Prostate gland (tissue), 2 donors: Measurements from ENCODE around the gene JMJD1C. TPM values are rescaled to one million over a fixed set of nuclear protein-coding genes. Genes with fewer than 3 reads are reported as not detected.

ENCODE experiments used
- DNase-seq: peaks from one replicate; pipeline ENCODE4 v3.0.0-alpha.2; 2019; ENCODE audit warnings: low spot score
- H3K27ac ChIP-seq, 2 donors: fragments of 200-600 bp; sonication (generic); 2 replicates each; pipeline ENCODE4 v1.5.1; 2017 to 2019
- H3K27me3 ChIP-seq: fragments of 200-600 bp; sonication (generic); replicated peaks from 2 replicates; pipeline ENCODE4 v1.5.1; 2019; ENCODE audit not compliant: insufficient read depth
- H3K36me3 ChIP-seq, 2 donors: fragments of 200-600 bp; sonication (generic); 1 replicate in 1 of 2; 2 replicates in 1 of 2; pipeline versions ENCODE4 v1.5.1 to v1.8.1; 2017 to 2019
- H3K4me1 ChIP-seq: fragments of 200-600 bp; sonication (generic); replicated peaks from 2 replicates; pipeline ENCODE4 v1.5.1; 2019
- H3K4me3 ChIP-seq, 2 donors: fragments of 200-600 bp; sonication (generic); 2 replicates each; pipeline ENCODE4 v1.5.1; 2017 to 2019
- H3K9me3 ChIP-seq: fragments of 200-600 bp; sonication (generic); 2 replicates; pipeline ENCODE4 v1.5.1; 2017
- POLR2A ChIP-seq: fragments of 450-650 bp; IDR thresholded peaks from one replicate; pipeline ENCODE4 v1.6.1; 2016; ENCODE audit warnings: antibody characterized with exemption, mild to moderate bottlenecking
- POLR2AphosphoS5 ChIP-seq: sonication (generic); formaldehyde crosslinking; IDR thresholded peaks from one replicate; pipeline ENCODE4 v1.6.1; 2017; ENCODE audit warnings: antibody characterized with exemption
- WGBS: methylation state at CpG from one replicate; pipeline ENCODE4 v1.1.5; 2018; 5-methylcytosine and 5-hydroxymethylcytosine counted together
- intact Hi-C: fragments of 100-400 bp; cut with DNase I; formaldehyde crosslinking; loops from one replicate; pipeline ENCODE4 v1.14.2; 2022
- total RNA-seq, 2 donors: library from RNA; depleted of rRNA; stranded (reverse); fragments of >200 nt; gene quantifications; one replicate each; pipeline ENCODE4 v1.1.0, GENCODE V29; 2016
- TF ChIP-seq, protein P1 (sequence below), 4 experiments: fragments of 200-600 bp in 2 of 4; fragments of 450-650 bp in 2 of 4; sonication (generic) in 2 of 4; IDR thresholded peaks; 1 replicate in 3 of 4; 2 replicates in 1 of 4; pipeline ENCODE4 v1.5.1; 2016 to 2019; ENCODE audit warnings: antibody characterized with exemption in 4 of 4, mild to moderate bottlenecking in 2 of 4, moderate library complexity in 2 of 4

Gene JMJD1C
- total RNA-seq, 2 donors from 2014 or later, result 66.9 to 97.9 TPM

DNA sequence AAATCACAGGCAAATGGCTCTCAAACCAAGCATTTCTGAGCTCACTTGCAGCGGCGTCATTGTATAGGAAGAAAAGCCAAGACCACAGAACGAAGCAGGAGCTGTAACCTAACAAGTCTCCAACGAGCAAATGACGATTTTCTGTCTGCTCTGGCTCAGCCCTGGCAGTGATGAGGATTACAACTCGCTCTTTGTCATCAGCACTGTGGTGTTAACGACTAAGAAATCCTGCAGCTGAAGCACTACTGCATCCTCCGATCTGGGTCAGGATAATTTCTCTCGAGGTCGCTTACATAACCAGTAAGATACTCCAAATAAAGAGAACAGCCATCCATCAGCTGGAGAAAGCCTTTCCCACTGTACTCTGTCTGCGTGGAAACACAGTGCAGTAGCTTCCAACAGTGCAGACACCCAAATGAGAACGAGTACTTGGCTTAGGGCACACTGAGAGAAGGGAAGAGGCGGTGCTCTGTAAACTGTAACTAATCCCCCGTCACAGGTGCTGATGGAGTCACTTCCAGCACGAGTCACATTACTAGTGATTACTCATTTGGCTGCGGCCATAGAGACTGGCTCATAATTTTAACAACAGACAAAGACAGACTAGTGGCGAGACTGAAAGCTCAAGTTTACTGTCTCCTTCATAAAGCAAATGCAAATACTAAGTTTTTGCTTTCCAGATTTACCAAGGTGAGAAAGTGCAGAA, 196.8 kb downstream of the JMJD1C start:
- TF ChIP-seq, protein P1, sequence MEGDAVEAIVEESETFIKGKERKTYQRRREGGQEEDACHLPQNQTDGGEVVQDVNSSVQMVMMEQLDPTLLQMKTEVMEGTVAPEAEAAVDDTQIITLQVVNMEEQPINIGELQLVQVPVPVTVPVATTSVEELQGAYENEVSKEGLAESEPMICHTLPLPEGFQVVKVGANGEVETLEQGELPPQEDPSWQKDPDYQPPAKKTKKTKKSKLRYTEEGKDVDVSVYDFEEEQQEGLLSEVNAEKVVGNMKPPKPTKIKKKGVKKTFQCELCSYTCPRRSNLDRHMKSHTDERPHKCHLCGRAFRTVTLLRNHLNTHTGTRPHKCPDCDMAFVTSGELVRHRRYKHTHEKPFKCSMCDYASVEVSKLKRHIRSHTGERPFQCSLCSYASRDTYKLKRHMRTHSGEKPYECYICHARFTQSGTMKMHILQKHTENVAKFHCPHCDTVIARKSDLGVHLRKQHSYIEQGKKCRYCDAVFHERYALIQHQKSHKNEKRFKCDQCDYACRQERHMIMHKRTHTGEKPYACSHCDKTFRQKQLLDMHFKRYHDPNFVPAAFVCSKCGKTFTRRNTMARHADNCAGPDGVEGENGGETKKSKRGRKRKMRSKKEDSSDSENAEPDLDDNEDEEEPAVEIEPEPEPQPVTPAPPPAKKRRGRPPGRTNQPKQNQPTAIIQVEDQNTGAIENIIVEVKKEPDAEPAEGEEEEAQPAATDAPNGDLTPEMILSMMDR (IDR thresholded peaks at IDR 0.05), result peak in 3 of 4 experiments; percentile 17 to 74 (median 64)
- TF ChIP-seq POLR2AphosphoS5, result peak; percentile 98
- peak; percentile 99 for TF ChIP-seq POLR2A
- intact Hi-C loops, result loop anchor here (2.0 to 10.0 kb wide), 2 partner anchors 198 to 256 kb away; partner anchors contain the start of gene REEP3
- no peaks in the 10 kb centered on the region for H3K9me3 ChIP-seq
- peak; percentile 92 for DNase-seq
- peak overlapping the region; percentile 37 to 39 for H3K4me3 ChIP-seq
- WGBS, result under 1% methylated on average over 17 of the region's 17 CpGs
- H3K36me3 ChIP-seq, result no peaks in the 10 kb centered on the region
- no peaks in the 10 kb centered on the region for H3K4me1 ChIP-seq
- H3K27me3 ChIP-seq, result no peaks in the 10 kb centered on the region
- peak overlapping the region; percentile 90 for H3K27ac ChIP-seq

DNA sequence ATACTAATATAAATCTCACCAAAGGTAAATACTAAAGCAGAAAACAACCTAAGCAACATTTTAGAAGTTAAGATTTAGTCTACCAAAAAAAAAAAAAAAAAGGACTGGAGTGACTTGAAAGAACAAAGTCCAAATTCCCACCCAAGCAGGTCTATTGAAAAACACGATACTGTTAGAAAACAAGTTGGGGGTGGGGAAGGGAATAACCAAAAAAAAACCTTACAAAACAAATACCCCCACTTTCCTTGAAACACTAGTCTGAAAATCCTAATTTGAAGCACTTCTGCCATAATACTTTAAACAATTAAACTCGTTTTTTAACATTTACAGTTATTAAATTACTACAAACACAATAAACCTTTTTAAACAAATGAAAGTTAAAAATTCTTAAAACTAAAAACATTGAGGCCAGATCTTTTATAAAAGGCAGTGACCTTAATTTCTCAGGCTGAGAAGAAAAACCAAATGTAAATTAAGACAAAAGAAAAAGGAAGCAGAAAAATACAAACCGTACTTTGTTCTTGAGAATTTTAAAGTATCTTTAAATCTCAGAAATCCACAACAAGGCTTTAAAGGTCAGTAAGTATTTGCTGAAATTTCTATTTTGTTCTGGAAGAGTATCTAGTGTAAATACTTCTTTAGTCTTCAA, 197.5 kb downstream of the JMJD1C start:
- 0% methylated on average over 3 of the region's 3 CpGs for WGBS
- no peaks in the 10 kb centered on the region for H3K4me1 ChIP-seq
- no peak for TF ChIP-seq POLR2AphosphoS5
- TF ChIP-seq POLR2A, result no peak
- TF ChIP-seq, protein P1 (IDR thresholded peaks at IDR 0.05), result no peak
- H3K9me3 ChIP-seq, result no peaks in the 10 kb centered on the region
- H3K4me3 ChIP-seq, result peak overlapping the region; percentile 37 to 39
- intact Hi-C loops, result loop anchor here (2.0 to 10.0 kb wide), 2 partner anchors 199 to 257 kb away; partner anchors contain the start of gene REEP3
- H3K36me3 ChIP-seq, result no peaks in the 10 kb centered on the region
- no peak for DNase-seq
- peak overlapping the region; percentile 90 for H3K27ac ChIP-seq
- H3K27me3 ChIP-seq, result no peaks in the 10 kb centered on the region

DNA sequence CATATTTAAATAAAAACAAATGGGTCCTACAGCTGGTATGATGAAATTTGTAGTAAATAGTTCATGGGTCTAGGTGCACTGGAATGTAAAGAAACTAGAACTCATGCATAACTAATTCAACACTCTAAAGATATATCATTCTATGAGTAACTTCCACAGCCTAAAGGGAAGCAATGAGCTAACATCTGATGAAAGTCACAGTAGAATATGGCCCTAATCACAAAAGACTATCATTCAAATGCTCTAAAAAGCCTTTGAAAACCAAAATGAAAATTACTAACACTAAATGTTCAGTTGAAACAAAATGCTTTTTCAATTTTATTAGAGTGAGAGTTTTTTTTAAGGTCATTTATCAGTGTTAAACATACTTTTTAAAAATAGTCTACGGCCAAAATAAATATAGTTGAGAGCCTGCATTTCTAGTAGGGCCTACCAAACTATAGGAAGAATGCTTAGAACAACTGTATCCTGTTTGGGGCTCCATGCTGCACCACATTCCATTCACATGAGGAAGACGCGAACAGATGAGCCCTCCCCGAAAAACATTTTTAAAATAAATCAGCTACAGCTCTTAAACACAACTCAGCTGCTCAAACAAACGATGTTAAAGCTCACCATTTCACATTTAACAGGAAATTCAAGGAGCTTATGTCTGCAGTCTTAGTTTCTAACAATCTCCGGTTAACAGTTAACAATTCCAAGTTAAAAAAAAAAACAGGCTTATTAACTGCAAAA, 198.2 kb downstream of the JMJD1C start:
- Histone ChIP-seq H3K9me3 (no peaks in the 10 kb centered on the region), H3K4me1 (no peaks in the 10 kb centered on the region), H3K4me3 (peak overlapping the region; percentile 37 to 39), H3K27ac (peak overlapping the region; percentile 90), H3K36me3 (no peaks in the 10 kb centered on the region), H3K27me3 (no peaks in the 10 kb centered on the region)
- DNase-seq, result peak; percentile 35
- WGBS, result 3% methylated on average over 6 of the region's 6 CpGs
- intact Hi-C loops, result loop anchor here (2.0 to 10.0 kb wide), 2 partner anchors 199 to 257 kb away; partner anchors contain the start of gene REEP3
- TF ChIP-seq, protein P1 (IDR thresholded peaks at IDR 0.05), result no peak
- TF ChIP-seq POLR2A, result peak; percentile 10
- TF ChIP-seq POLR2AphosphoS5, result peak; percentile 26

DNA sequence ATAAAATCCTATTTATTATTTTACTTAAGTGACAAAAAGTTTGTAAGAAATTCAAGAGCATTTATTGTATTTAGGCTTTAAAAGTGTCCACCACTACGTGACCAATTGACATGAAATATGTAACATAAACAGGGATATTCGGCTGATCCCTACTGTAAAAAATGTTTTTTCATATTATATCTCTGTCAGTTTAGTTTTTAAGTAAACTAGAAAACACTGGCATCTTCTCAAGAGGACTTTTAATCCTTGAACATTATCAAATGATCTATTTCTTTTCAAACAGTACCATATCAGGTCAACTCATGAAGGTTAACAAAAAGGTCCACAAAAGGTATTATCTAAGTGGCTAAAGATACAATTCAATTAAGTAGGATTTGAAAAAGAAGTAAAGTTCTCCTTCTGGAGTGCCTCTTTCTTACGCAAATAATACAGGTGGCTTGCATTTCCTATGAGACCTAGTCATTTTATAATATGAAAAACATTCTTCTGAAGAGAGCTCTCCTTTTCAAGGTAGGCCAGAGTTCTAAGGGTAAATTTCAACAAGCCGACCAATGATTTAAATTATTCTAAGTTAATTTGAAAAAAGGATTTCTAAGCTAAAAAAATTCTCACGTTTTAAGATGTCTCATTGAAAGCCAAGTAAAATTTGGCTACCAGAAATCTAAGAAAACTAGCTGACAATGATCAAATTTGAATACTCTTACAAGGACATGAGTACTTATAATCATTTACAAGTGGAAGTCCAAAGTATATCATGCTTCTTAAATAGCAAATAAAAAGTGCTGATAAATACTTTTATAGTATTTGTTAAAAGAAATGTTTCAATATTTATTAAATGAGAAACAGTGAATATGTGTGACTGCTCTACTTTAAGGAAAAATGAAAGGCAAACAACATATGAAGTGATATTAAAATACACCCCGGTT, 199.1 kb downstream of the JMJD1C start:
- no peaks in the 10 kb centered on the region for H3K4me1 ChIP-seq
- no peaks in the 10 kb centered on the region for H3K36me3 ChIP-seq
- no peaks in the 10 kb centered on the region for H3K9me3 ChIP-seq
- intact Hi-C loops, result loop anchor here (10.0 kb wide), 1 partner anchor 258 kb away; the partner anchor contains the start of gene REEP3
- 3% methylated on average over 6 of the region's 6 CpGs for WGBS
- H3K27me3 ChIP-seq, result no peaks in the 10 kb centered on the region
- TF ChIP-seq, protein P1 (IDR thresholded peaks at IDR 0.05), result no peak
- TF ChIP-seq POLR2AphosphoS5, result no peak
- TF ChIP-seq POLR2A, result no peak
- no peak for DNase-seq
- H3K27ac ChIP-seq, result peak overlapping the region; percentile 90
- H3K4me3 ChIP-seq, result peak overlapping the region; percentile 37 to 39
